Right renal cortex interstitium (tissue), 3 donors: ENCODE results near the gene NHSL2. TPM values are rescaled to one million over a fixed set of nuclear protein-coding genes. Genes with fewer than 3 reads are reported as not detected.
"Not testable (repeated sequence)": the region's sequence is repeated elsewhere in the genome, so short reads cannot be mapped to it uniquely, and the experiment has no call there.

Experiments
- DNase-seq, 3 donors: peaks; one replicate each; pipeline ENCODE4 v3.0.0-alpha.2; 2013; ENCODE audit warnings: low read depth in 3 of 3, low spot score in 2 of 3
- polyA plus RNA-seq, 3 donors: library from polyadenylated mRNA; unstranded; fragments of 120-200 nt; gene quantifications; one replicate each; pipeline ENCODE4 v1.2.1, GENCODE V29; 2013; ENCODE audit not compliant: insufficient read length in 3 of 3

Gene NHSL2
- polyA plus RNA-seq, 3 donors: 8.5 to 8.6 (median 8.6) TPM

GRCh38 chrX:71922686-71923085 is 12.0 kb downstream of the NHSL2 start:
- no peak for DNase-seq

DNA sequence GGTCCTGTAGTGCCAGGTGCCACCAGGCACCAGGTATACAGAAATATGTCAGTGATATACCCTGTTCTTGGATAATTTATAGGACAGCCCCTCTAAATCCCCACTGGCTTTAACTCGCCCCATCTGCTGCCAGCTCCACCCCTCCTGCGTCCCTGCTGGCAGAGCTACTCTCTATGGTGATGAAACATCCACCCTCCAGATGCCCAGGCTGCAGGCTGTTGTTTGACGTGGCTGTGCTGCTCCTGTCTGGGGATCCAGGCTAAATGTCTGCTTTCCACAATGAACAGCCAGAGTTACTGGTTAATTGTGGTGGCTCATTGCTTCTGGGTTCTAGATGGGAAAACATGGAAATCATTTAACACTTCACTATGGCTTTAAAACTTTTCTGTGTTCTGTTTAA is 12.9 kb downstream of the NHSL2 start:
- DNase-seq: no peak

DNA sequence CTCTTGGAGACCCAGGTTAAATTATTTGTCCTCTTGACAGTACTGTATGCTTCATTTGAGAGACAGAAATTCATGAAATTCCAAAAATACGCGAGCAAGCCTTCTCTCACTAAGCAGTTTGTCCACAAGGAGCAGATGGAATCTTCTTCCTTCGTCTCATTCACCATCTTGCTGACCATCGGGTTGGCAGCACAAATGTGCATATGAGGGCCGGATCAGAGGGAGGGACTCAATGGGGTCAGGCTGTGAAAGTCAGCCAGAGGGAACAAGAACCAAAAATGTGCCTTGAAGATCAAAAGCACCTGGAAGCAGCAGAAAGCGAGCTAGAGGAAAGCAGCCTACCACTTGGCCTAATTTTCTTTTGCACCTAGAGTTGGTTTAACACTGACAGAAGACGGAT is 16.4 kb downstream of the NHSL2 start:
- no peak for DNase-seq

DNA sequence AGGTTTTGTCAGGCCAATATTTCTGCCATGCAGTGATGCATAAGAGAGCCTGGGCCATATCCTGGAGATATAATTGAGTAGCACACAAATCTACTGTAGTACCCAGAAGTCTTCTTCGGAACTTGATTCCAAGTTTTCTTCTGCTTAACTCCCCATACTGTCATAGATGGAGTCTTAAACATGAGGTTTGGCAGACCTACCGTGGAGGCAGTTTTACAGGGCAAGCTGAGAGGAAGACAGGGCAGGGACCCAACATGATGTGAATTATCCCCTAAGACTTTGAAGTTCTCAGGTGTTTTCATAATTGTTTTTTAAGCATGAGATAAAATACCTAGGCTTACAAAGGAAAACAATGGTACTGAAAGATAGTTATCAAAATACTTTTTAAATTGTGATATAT is 18.2 kb downstream of the NHSL2 start:
- DNase-seq: no peak

DNA sequence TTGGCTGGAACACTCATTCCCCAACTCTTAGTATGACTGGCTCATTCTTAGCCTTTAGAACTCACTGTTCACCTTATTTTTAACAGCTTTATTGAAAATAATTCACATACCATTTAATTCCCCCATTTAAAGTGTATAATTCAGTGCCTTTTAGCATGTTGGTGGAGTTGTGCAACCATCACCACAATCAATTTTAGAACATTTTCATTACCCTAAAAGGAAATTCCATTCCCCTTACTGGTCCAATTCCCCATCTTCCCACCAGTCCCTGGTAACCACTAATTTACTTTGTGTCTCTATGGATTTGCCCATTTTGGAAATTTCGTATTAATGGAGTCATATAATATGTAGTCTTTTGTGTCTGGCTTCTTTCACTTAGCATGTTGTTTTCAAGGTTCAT is 19.7 kb downstream of the NHSL2 start:
- no peak for DNase-seq

GRCh38 chrX:71935476-71935875 is 24.8 kb downstream of the NHSL2 start:
- no peak for DNase-seq

DNA sequence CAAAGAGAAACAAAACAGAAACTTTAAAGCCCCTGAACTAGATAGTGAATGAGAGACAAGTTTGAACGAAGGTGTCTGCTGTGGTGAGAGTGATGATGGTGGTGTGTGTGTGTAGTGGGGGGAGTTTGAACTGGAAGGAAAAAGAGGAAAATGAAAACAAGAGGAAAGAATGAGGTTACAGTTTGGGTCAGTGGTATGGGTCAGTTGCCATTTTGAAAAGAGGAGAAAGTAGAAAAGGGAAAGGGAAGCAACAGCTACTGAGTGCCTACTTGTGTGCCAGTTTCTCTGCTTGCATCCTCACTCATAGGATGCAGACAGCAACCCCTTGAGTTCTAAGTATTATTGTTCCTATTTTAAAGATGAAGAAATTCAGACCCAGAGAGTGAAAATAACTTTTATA is 26.0 kb downstream of the NHSL2 start:
- DNase-seq: no peak

- no peak for DNase-seq
Measured at GRCh38 chrX:71938371-71938770, 27.7 kb downstream of the NHSL2 start.

DNA sequence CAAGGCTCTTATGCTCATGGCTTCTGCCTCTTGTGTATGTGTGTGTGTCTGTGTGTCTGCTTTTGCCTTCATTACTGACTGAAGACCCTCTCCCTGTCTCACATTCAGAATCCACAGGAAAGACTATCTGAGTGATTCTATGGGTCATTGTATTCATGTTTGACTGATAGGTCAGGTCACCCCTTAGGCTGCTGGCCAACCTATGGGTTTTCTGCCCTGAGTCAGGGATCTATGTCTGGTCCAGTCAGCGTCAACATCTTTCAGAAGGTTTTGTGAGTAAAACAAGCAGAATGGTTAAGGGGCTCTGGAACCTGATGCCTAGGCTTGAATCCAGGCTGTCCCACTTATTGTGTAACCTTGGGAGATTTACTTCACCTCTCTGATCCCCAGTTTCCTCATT is 30.5 kb downstream of the NHSL2 start:
- DNase-seq: no peak

DNA sequence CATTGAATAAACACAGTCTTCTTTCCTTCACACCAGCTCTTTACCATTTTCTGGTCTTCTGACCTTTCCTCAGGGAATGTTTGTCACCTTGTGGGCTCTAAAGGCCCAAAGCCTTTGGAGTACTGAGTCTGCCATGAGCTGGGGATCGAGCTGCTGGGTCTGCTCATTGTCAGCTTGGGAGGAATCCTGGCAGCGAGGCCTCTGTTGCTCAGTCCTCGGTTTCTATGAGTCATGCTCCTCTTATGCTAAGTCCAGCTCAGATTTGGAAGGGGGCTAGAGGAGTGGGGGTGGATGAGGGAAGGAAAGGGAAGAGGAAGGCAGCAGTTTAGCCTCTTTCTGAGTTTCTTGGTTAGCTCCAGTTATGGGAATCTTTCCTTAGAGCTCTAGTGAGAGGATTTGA is 31.1 kb downstream of the NHSL2 start:
- no peak for DNase-seq

- no peak for DNase-seq
Measured at GRCh38 chrX:71944369-71944768, 33.7 kb downstream of the NHSL2 start.

DNA sequence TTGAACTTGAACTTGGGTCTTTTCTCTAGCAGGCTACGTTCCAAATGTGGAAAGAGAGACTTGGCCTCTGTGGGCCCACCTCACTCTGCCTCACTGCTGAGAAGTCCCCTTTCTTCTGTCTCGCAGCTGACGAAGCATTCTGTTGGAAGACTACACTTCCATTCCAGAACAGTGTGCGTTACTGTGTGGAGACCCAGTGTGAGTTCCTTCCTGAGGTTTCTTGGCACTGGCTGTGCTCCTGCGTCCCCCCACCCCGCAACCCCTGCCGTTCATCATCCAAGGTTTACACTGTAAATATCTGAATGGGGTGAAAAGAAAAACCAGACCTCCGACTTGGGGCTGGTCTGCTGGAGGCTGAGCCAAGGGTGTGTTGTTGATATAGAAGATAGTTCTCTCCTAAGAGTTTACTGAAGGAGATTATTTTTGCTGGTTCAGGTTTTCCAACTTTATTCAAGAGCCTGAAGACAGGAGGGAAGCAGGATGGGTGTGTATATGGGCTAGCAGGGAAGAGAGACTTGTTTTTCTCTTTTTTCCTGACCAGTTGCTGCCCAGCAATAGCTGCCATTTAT is 34.7 kb downstream of the NHSL2 start:
- no peak for DNase-seq

DNA sequence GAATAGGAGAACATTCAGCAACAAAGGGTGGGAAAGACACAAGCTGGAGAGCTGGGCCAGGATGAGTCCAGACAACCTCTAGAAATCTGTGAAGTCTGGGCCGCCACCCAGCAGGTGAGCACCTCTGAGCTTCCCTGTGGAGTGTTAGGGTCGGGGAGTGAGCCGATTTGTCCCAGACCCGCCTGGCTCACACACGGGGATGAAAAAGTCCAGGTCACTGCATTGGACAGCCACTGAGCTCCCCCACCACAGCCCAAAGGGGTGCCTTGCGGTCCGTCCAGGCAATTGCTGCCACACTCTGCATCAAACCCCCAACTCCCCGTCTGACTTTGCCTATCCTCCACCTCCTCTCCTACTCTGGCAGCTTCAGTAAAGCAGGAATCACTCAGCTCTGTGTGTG is 38.7 kb downstream of the NHSL2 start:
- no peak for DNase-seq

GRCh38 chrX:71949844-71950445 is 39.3 kb downstream of the NHSL2 start:
- DNase-seq: no peak

DNA sequence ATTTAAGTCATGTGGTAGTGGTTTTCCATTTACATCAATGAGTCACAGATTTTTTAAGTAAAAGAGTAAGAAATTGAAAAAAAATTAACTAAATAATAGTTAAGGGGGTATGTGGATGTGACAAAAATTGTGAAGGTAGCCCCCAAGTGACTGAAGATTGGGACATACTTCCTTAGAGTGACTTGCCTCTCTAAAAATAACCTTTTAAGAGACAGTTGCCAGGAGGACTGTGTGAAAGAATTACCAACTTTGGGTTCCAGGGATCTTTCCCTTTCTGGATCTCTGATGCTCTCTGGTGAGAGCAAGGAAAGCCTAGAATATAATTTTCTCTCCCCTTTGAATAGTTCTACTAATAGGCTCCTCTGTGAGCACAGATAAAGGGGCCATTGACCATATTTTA is 42.7 kb downstream of the NHSL2 start:
- DNase-seq: no peak

GRCh38 chrX:71953946-71954345 is 43.3 kb downstream of the NHSL2 start:
- no peak for DNase-seq

DNA sequence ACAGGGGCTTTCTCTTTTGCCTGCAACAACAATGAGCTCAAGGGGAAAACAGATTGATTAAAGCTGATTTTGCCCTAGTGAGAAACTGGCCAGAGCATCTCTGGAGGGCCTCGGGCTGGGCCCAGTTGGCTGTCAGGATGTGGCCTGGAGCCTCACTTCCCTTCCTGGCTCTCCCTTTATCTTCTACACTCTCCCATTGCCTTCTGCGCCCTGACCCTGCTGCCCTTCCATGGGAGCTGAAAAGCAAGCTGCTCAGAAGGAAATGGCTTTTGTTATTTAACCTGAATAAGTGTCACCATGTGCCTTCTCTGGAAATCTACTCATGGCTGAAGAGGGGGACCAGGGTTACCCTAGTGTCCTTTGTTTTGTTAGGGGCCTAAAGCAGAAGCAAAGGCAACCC is 43.8 kb downstream of the NHSL2 start:
- no peak for DNase-seq

DNA sequence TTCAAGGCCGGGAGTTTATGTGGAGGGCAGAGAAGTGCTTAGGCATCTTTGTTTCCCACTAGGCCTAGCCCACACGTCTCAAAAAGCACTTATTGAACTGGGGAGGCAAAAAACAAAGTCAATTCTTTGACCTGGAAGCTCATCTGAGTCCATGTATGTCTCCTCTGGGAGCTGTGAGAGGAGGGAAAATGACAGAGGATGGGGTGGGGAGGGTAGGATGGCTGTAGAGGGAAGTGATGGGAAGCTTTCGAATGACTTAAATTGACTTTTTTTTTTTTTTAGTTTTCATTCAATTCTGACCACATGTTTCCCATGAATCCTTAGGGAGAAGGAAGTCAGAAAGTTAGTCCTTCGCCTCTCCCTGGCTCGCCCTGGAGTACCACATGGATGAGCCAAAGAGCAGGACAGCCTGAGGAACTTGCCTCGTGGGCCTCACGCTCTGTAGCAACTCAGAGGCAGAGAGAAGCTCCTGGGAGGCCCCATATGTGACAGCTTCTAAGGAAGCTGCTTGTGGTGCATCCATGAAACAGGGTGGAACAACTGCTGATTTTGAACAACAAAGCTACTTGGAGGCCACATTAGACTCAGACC is 45.0 kb downstream of the NHSL2 start:
- DNase-seq: no peak

GRCh38 chrX:71958281-71958675 is 47.6 kb downstream of the NHSL2 start:
- no peak for DNase-seq

DNA sequence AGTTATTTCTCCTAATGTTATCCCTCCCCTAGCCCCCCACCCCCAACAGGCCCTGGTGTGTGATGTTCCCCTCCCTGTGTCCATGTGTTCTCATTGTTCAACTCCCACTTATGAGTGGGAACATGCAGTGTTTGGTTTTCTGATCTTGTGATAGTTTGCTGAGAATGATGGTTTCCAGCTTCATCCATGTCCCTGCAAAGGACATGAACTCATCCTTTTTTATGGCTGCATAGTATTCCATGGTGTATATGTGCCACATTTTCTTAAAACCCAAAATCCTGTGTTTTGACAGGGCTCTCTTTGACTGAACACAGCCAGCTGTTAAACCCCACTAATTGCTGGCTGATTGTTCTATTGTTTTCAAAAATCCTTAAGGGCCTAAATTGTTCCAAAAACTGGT is 53.5 kb downstream of the NHSL2 start:
- DNase-seq: not testable (repeated sequence)

GRCh38 chrX:71974916-71975315 is 64.3 kb downstream of the NHSL2 start:
- DNase-seq: no peak

- DNase-seq: no peak
Measured at GRCh38 chrX:71976753-71977152, 66.1 kb downstream of the NHSL2 start.

GRCh38 chrX:71978164-71978563 is 67.5 kb downstream of the NHSL2 start:
- no peak for DNase-seq
